AG09309 (cell line): ENCODE data around the gene PDIA6.

Experiments
- DNase-seq: peaks from one replicate; pipeline ENCODE4 v3.0.0-alpha.2; 2010; ENCODE audit warnings: low read depth
- H3K4me3 ChIP-seq: 2 replicates; pipeline ENCODE4 v1.5.1; 2011; ENCODE audit warnings: mild to moderate bottlenecking, low read depth, low read length, moderate library complexity; ENCODE audit not compliant: control insufficient read depth
- TF ChIP-seq, protein P1 (sequence below): IDR thresholded peaks from 2 replicates; pipeline ENCODE4 v1.5.1; 2011; ENCODE audit warnings: mild to moderate bottlenecking, low read depth, low read length, inconsistent platforms; ENCODE audit not compliant: insufficient read depth, control insufficient read depth; ENCODE audit errors: missing control alignments

The PDIA6 gene

DNA sequence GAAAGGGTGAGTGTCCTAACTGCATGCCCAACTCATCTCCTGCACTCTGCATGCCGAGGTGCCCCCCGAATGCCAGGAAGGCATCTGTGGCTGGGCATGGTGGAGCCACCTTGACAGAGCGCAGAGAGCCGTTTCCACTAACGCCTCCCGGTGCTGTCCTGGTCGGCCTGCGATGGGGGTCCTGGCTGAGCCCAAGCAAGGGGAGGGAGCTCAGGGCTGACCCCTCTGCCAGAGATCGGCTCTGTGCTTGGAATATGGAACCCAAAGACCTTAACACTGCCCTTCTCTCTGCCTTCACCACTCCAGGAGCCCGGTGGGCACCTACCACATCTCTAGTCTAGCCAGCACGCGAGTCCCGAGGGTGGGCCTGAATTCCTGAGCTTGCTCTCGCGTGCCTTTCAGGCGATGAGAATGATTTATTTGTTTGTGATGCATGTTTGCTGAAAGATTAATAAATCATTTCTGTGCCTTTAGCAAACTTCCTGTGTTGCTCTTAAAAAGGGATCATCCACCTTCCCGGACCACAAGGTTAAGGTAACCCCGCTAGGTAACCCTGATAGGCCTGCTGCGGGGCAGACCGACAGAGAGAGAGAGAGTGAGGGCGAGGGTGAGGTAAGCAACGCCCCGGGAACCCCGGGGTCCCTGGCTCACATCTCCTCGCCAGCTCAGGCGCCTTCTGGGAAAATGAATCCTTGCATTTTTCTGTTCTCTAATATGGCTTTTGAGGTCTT, 35.3 kb downstream of the PDIA6 start:
- TF ChIP-seq, protein P1, sequence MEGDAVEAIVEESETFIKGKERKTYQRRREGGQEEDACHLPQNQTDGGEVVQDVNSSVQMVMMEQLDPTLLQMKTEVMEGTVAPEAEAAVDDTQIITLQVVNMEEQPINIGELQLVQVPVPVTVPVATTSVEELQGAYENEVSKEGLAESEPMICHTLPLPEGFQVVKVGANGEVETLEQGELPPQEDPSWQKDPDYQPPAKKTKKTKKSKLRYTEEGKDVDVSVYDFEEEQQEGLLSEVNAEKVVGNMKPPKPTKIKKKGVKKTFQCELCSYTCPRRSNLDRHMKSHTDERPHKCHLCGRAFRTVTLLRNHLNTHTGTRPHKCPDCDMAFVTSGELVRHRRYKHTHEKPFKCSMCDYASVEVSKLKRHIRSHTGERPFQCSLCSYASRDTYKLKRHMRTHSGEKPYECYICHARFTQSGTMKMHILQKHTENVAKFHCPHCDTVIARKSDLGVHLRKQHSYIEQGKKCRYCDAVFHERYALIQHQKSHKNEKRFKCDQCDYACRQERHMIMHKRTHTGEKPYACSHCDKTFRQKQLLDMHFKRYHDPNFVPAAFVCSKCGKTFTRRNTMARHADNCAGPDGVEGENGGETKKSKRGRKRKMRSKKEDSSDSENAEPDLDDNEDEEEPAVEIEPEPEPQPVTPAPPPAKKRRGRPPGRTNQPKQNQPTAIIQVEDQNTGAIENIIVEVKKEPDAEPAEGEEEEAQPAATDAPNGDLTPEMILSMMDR = no peak
- DNase-seq = no peak
- no peak overlapping the region for H3K4me3 ChIP-seq

DNA sequence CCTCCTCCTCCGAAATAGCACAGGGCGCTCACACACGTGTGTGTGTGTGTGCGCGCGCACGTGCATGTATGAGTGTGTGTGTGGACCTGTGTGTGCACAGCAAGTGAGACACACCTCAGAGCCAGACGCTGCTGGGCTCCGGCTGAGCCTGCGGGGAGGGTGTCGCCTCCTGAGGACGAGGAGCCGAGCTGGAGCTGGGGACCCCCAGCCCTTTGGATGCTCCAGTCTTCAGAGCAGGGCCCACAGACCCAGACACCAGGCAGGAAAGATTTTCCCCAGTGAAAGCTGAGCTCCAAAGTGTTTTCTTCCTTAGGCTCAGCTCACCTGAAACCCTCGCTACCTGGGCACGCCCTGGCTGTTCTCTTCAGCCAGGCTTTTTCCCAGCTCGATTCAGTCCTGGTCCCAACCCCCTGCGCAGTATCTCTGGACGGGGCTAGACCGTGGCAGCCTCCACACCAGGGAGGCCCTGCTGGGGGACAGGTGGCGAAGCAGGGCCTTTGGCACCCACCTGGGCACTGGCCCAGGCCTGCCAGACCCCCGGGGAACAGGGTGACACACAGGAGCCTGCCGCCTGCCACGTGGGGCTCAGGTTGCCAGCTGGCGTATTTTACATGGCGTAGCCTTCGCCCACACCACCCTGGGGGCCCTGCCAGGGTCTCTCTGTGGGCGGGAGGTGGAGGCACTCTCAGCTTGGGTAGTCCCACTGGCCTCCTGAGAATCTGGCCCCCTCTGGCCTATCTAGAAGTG, 36.2 kb downstream of the PDIA6 start:
- TF ChIP-seq, protein P1 = no peak
- DNase-seq = no peak
- no peak overlapping the region for H3K4me3 ChIP-seq

DNA sequence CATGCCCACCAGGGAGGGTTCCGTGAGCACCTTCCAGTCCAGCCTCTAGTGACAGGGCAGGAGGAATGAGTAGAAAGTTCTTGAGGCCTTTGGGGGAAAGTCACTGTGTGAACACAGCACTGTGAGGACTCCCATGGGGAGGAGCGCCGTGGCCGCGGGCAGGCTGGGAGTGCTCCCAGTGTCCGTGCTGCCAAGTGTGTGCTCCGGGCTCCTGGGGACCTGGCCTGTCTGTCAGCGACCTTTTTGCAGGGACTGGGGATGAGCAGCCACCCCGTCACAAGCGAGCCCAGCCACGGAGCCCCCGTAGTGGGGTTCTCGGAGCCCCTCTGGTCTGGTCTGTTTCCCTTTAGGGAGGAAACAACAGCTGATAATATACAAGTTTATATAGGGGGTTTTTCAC, 36.8 kb downstream of the PDIA6 start:
- TF ChIP-seq, protein P1 = no peak
- DNase-seq = no peak
- H3K4me3 ChIP-seq = no peak overlapping the region

DNA sequence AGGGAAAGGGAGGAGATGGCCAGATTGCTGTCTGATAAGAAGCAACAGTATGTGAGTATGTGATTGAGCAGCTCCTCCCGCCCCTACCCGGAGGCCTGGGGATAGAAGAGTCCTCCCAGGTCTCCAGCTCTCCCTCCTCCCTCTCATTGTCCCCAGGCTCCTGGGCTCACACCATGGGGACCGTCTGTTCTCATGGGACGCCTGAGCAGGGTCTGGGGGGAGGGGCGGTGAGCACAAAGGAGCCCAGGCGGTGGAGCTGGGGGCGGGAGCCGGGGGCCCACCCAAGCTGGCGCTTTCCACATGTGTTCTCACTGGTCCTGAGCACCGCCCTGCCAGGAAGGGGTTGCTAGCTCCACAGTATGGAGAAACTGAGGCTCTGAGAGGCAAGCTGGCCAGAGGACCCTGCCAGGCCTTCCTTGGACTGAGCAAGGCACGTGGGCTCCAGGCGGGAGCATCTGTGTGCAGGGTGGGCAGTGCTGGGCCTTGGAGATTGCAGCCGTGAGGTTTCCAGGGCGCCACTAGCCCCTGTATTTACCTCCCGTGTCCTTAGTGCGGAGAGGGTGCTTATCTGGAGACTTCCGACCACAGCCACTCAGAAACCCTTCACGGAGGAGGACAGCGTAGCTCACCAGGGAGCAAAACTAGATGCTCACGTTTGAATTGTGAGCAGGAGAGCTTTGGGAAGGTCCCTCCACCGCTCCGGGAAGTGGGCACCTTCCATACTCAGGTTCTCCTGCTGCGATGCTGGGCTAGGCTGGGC, 37.4 kb downstream of the PDIA6 start:
- TF ChIP-seq, protein P1 = no peak
- no peak for DNase-seq
- no peak overlapping the region for H3K4me3 ChIP-seq

DNA sequence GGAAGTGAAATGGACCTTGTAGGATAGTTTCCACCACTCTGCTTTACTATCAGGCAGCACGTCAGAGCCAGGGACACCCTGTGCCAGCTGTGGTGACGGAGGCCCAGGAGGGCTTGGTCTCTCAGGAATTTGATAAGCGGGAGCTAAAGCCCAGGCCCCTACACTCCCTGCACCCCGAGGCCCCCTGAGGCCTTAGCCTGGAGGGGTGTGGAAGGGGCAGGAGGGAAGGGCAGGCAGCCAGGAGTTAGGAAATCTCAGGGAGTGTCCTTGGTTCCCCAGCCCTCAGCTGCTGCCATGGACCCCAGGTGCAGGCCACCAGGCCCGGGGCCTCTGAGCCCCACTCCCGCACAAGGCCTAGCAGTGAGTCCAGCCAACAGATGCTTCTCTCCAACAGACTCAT, 38.2 kb downstream of the PDIA6 start:
- DNase-seq = no peak
- H3K4me3 ChIP-seq = no peak overlapping the region
- TF ChIP-seq, protein P1 = no peak

DNA sequence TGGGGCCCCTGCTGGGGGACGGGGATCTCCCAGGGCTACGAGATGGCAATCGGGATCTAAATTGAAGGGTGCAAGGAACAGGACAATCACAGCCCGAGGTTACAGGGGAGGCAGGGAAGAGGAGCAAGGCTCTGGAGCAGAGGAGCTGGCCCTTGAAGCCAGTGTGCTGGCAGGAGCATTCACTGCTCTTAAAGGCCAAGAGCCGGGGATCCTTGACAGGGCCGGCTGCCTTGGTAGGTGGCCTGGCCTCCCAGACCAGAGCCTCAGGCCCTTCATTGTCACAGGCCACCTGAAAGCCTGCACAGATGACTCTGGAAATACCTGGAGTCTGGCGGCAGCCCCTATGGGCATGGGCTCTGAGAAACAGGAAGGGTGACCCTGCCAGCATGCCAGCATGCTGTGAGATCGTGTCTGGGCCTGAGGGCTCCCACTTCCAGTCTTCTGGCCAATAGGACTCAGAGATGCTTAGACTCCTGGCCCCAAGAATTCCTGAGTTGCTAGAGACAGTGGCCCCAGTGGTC, 38.7 kb downstream of the PDIA6 start:
- TF ChIP-seq, protein P1 = no peak
- no peak overlapping the region for H3K4me3 ChIP-seq
- no peak for DNase-seq
